Measurements from ENCODE around the gene IKBKG.

The IKBKG gene

GRCh38 chrX:154540897-154541535 is 6.4 kb upstream of the IKBKG start:
- ChIA-PET CTCF (no interaction called here), POLR2A (interaction anchor here (1.0 kb wide), 1 partner anchor 51 kb away, joined by 3 read pairs; no protein-coding TSS in a partner anchor)
- DNase-seq (ENCODE audit: extremely low spot score), result no peak
- TF ChIP-seq SUZ12 (IDR thresholded peaks at IDR 0.05), result no peak
- no peak for TF ChIP-seq CTBP1 (IDR thresholded peaks at IDR 0.05; ENCODE audit: borderline replicate concordance)

- TF ChIP-seq FOXA1 (IDR thresholded peaks at IDR 0.05) (no peak), SUZ12 (IDR thresholded peaks at IDR 0.05) (no peak), SP1 (IDR thresholded peaks at IDR 0.05) (no peak), CTBP1 (IDR thresholded peaks at IDR 0.05; ENCODE audit: borderline replicate concordance) (no peak)
- no peak for DNase-seq (ENCODE audit: extremely low spot score)
- ChIA-PET POLR2A (interaction anchor here (1.0 kb wide), 1 partner anchor 52 kb away, joined by 3 read pairs; no protein-coding TSS in a partner anchor), CTCF (no interaction called here)
Observed at GRCh38 chrX:154541589-154541895, 5.9 kb upstream of the IKBKG start.

- DNase-seq (ENCODE audit: extremely low spot score), result no peak
- POLR2A ChIA-PET, result interaction anchor here (1.0 to 1.4 kb wide), 2 partner anchors 52 to 143 kb away, joined by 3 to 4 read pairs; partner anchors contain the start of gene RPL10
- TF ChIP-seq ELF4 (IDR thresholded peaks at IDR 0.05) (no peak), SUZ12 (IDR thresholded peaks at IDR 0.05) (no peak)
- CTCF ChIA-PET, result interaction anchor here (0.8 kb wide), 1 partner anchor 15 kb away, joined by 6 read pairs; no protein-coding TSS in a partner anchor
Observed at GRCh38 chrX:154541896-154542722, 5.3 kb upstream of the IKBKG start.

- POLR2A ChIA-PET, result interaction anchor here (1.4 kb wide), 1 partner anchor 144 kb away, joined by 4 read pairs; the partner anchor contains the start of gene RPL10
- no peak for TF ChIP-seq FOXK2 (IDR thresholded peaks at IDR 0.05)
- TF ChIP-seq SUZ12 (IDR thresholded peaks at IDR 0.05), result no peak
- no peak for TF ChIP-seq TARDBP (IDR thresholded peaks at IDR 0.05)
- TF ChIP-seq LEF1 (IDR thresholded peaks at IDR 0.05; ENCODE audit: borderline replicate concordance), result no peak
- TF ChIP-seq ZNF384 (IDR thresholded peaks at IDR 0.05), result no peak
- no peak for TF ChIP-seq BHLHE40 (IDR thresholded peaks at IDR 0.05; ENCODE audit: borderline replicate concordance)
- no peak for TF ChIP-seq SP1 (IDR thresholded peaks at IDR 0.05)
- TF ChIP-seq L3MBTL2 (conservative IDR thresholded peaks at IDR 0.05), result no peak
- TF ChIP-seq CTBP1 (IDR thresholded peaks at IDR 0.05; ENCODE audit: borderline replicate concordance), result no peak
- TF ChIP-seq ARNT (IDR thresholded peaks at IDR 0.05), result no peak
- no peak for TF ChIP-seq FOXM1 (IDR thresholded peaks at IDR 0.05; ENCODE audit: borderline replicate concordance)
- TF ChIP-seq ELF4 (IDR thresholded peaks at IDR 0.05), result no peak
- no peak for TF ChIP-seq HDGF (IDR thresholded peaks at IDR 0.05; ENCODE audit: borderline replicate concordance)
- CTCF ChIA-PET, result interaction anchor here (0.8 to 1.1 kb wide), 3 partner anchors 9 to 16 kb away, joined by 3 to 14 read pairs (median 6); no protein-coding TSS in a partner anchor
- DNase-seq (ENCODE audit: extremely low spot score), result no peak
Observed at GRCh38 chrX:154542723-154543424, 4.5 kb upstream of the IKBKG start.

- TF ChIP-seq LEF1 (IDR thresholded peaks at IDR 0.05; ENCODE audit: borderline replicate concordance) (no peak), ELF4 (IDR thresholded peaks at IDR 0.05) (no peak), TARDBP (IDR thresholded peaks at IDR 0.05) (no peak), HDGF (IDR thresholded peaks at IDR 0.05; ENCODE audit: borderline replicate concordance) (no peak), L3MBTL2 (conservative IDR thresholded peaks at IDR 0.05) (no peak), BHLHE40 (IDR thresholded peaks at IDR 0.05; ENCODE audit: borderline replicate concordance) (no peak), ZNF384 (IDR thresholded peaks at IDR 0.05) (no peak), SP1 (IDR thresholded peaks at IDR 0.05) (no peak), NFRKB (IDR thresholded peaks at IDR 0.05) (no peak), SUZ12 (IDR thresholded peaks at IDR 0.05) (no peak), FOXK2 (IDR thresholded peaks at IDR 0.05) (no peak), FOXA1 (IDR thresholded peaks at IDR 0.05) (no peak), ARNT (IDR thresholded peaks at IDR 0.05) (no peak), CTBP1 (IDR thresholded peaks at IDR 0.05; ENCODE audit: borderline replicate concordance) (no peak), FOXM1 (IDR thresholded peaks at IDR 0.05; ENCODE audit: borderline replicate concordance) (no peak)
- TF ChIP-seq, protein P1, sequence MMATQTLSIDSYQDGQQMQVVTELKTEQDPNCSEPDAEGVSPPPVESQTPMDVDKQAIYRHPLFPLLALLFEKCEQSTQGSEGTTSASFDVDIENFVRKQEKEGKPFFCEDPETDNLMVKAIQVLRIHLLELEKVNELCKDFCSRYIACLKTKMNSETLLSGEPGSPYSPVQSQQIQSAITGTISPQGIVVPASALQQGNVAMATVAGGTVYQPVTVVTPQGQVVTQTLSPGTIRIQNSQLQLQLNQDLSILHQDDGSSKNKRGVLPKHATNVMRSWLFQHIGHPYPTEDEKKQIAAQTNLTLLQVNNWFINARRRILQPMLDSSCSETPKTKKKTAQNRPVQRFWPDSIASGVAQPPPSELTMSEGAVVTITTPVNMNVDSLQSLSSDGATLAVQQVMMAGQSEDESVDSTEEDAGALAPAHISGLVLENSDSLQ (IDR thresholded peaks at IDR 0.05), result no peak
- ChIA-PET POLR2A (interaction anchor here (0.7 kb wide), 1 partner anchor 184 kb away, joined by 3 read pairs; no protein-coding TSS in a partner anchor), CTCF (interaction anchor here (1.2 kb wide), 1 partner anchor 173 kb away, joined by 5 read pairs; no protein-coding TSS in a partner anchor)
- no peak for DNase-seq (ENCODE audit: extremely low spot score)
Observed at GRCh38 chrX:154545673-154546274, 1.6 kb upstream of the IKBKG start.

- ChIA-PET CTCF (interaction anchor here (1.2 kb wide), 1 partner anchor 174 kb away, joined by 5 read pairs; no protein-coding TSS in a partner anchor), POLR2A (interaction anchor here (0.6 to 1.1 kb wide), 2 partner anchors 135 to 577 kb away, joined by 3 read pairs; no protein-coding TSS in a partner anchor)
- peak; percentile 96 for DNase-seq (ENCODE audit: extremely low spot score)
- TF ChIP-seq CTBP1 (IDR thresholded peaks at IDR 0.05; ENCODE audit: borderline replicate concordance), result no peak
- TF ChIP-seq FOXK2 (IDR thresholded peaks at IDR 0.05), result no peak
- peak; percentile 78 for TF ChIP-seq L3MBTL2 (conservative IDR thresholded peaks at IDR 0.05)
Observed at GRCh38 chrX:154546354-154547244, 821 bp upstream of the IKBKG start, which contains the start of gene G6PD. Gene G6PD (minus strand): TSS chrX:154546846. CDS start chrX:154546155, 691 bp downstream.
